Endometrial microvascular endothelial cells (primary cell): ENCODE results near the gene ELFN1. TPM values are rescaled to one million over a fixed set of nuclear protein-coding genes. Genes with fewer than 3 reads are reported as not detected.
"Not testable (repeated sequence)": the region's sequence is repeated elsewhere in the genome, so short reads cannot be mapped to it uniquely, and the experiment has no call there.

ENCODE experiments used
- in situ Hi-C: cut with HindIII; loops from 2 replicates; pipeline ENCODE4 v1.10.0; 2017; ENCODE audit warnings: low sequenced_read_pairs, low pct_unique_long_range_greater_than_20kb; ENCODE audit errors: inconsistent ontology term
- total RNA-seq: library from RNA; depleted of rRNA; stranded (reverse); fragments of >200 nt; gene quantifications from one replicate; pipeline ENCODE4 v1.2.3, GENCODE V29; 2015; ENCODE audit errors: inconsistent ontology term

Gene ELFN1
- total RNA-seq, 1 donor from 2014 or later = 0.46 TPM

GRCh38 chr7:1716263-1717094 lies 46.4 kb downstream of the ELFN1 start:
- in situ Hi-C loops = no loop called here

GRCh38 chr7:1717095-1717483 lies 47.0 kb downstream of the ELFN1 start:
- in situ Hi-C loops = no loop called here

- in situ Hi-C loops = no loop called here
Observed at GRCh38 chr7:1717903-1718676, 48.0 kb downstream of the ELFN1 start.

GRCh38 chr7:1718850-1719249 lies 48.8 kb downstream of the ELFN1 start:
- in situ Hi-C loops = not testable (repeated sequence)

- in situ Hi-C loops = not testable (repeated sequence)
Observed at GRCh38 chr7:1719256-1719655, 49.2 kb downstream of the ELFN1 start.

GRCh38 chr7:1719913-1720312 lies 49.8 kb downstream of the ELFN1 start:
- in situ Hi-C loops = no loop called here

- in situ Hi-C loops = no loop called here
Observed at GRCh38 chr7:1720326-1720725, 50.2 kb downstream of the ELFN1 start.

GRCh38 chr7:1721047-1721690 lies 51.1 kb downstream of the ELFN1 start:
- in situ Hi-C loops = no loop called here

- in situ Hi-C loops = no loop called here
Observed at GRCh38 chr7:1723254-1723653, 53.2 kb downstream of the ELFN1 start.

GRCh38 chr7:1724118-1724910 lies 54.2 kb downstream of the ELFN1 start:
- in situ Hi-C loops = no loop called here

GRCh38 chr7:1725199-1725690 lies 55.2 kb downstream of the ELFN1 start:
- in situ Hi-C loops = no loop called here

- in situ Hi-C loops = no loop called here
Observed at GRCh38 chr7:1725766-1726630, 55.9 kb downstream of the ELFN1 start.

- in situ Hi-C loops = no loop called here
Observed at GRCh38 chr7:1727079-1727478, 57.0 kb downstream of the ELFN1 start.

GRCh38 chr7:1727812-1728570 lies 57.9 kb downstream of the ELFN1 start:
- in situ Hi-C loops = no loop called here

- in situ Hi-C loops = no loop called here
Observed at GRCh38 chr7:1729183-1729582, 59.1 kb downstream of the ELFN1 start.

GRCh38 chr7:1729773-1730172 lies 59.7 kb downstream of the ELFN1 start:
- in situ Hi-C loops = no loop called here

- in situ Hi-C loops = no loop called here
Observed at GRCh38 chr7:1732072-1732471, 62.0 kb downstream of the ELFN1 start.
